ENCODE results near the gene MDGA2.
"Not testable (repeated sequence)": the region's sequence is repeated elsewhere in the genome, so short reads cannot be mapped to it uniquely, and the experiment has no call there.

MDGA2 gene

GRCh38 chr14:47211263-47211662 is 464.1 kb downstream of the MDGA2 start:
- no peak for DNase-seq

- DNase-seq: no peak
These were observed 465.3 kb downstream of the MDGA2 start for GRCh38 chr14:47210099-47210498.

GRCh38 chr14:47208434-47208833 is 467.0 kb downstream of the MDGA2 start:
- no peak for DNase-seq

- DNase-seq: no peak
These were observed 467.8 kb downstream of the MDGA2 start for GRCh38 chr14:47207617-47208016.

GRCh38 chr14:47200740-47201139 is 474.7 kb downstream of the MDGA2 start:
- DNase-seq: no peak

GRCh38 chr14:47195582-47195981 is 479.8 kb downstream of the MDGA2 start:
- no peak for DNase-seq

GRCh38 chr14:47194055-47194454 is 481.4 kb downstream of the MDGA2 start:
- DNase-seq: no peak

GRCh38 chr14:47192203-47192602 is 483.2 kb downstream of the MDGA2 start:
- DNase-seq: not testable (repeated sequence)

GRCh38 chr14:47191700-47192099 is 483.7 kb downstream of the MDGA2 start:
- DNase-seq: no peak

GRCh38 chr14:47189911-47190484 is 485.4 kb downstream of the MDGA2 start:
- DNase-seq: no peak

GRCh38 chr14:47186486-47186885 is 488.9 kb downstream of the MDGA2 start:
- no peak for DNase-seq

- no peak for DNase-seq
These were observed 495.5 kb downstream of the MDGA2 start for GRCh38 chr14:47179906-47180305.

- DNase-seq: not testable (repeated sequence)
These were observed 503.5 kb downstream of the MDGA2 start for GRCh38 chr14:47171896-47172295.

- no peak for DNase-seq
These were observed 508.0 kb downstream of the MDGA2 start for GRCh38 chr14:47167402-47167801.

- no peak for DNase-seq
These were observed 520.0 kb downstream of the MDGA2 start for GRCh38 chr14:47155395-47155794.

- no peak for DNase-seq
These were observed 521.1 kb downstream of the MDGA2 start for GRCh38 chr14:47154276-47154797.

- no peak for DNase-seq
These were observed 521.7 kb downstream of the MDGA2 start for GRCh38 chr14:47153746-47154145.

GRCh38 chr14:47150267-47150666 is 525.1 kb downstream of the MDGA2 start:
- DNase-seq: no peak

GRCh38 chr14:47149326-47149725 is 526.1 kb downstream of the MDGA2 start:
- DNase-seq: no peak

GRCh38 chr14:47148686-47149085 is 526.7 kb downstream of the MDGA2 start:
- no peak for DNase-seq

GRCh38 chr14:47120645-47121044 is 554.8 kb downstream of the MDGA2 start:
- no peak for DNase-seq

- DNase-seq: no peak
These were observed 571.6 kb downstream of the MDGA2 start for GRCh38 chr14:47103771-47104170.

GRCh38 chr14:47102472-47102871 is 572.9 kb downstream of the MDGA2 start:
- DNase-seq: no peak

GRCh38 chr14:47085678-47086077 is 589.7 kb downstream of the MDGA2 start:
- no peak for DNase-seq

GRCh38 chr14:47065326-47065725 is 610.1 kb downstream of the MDGA2 start:
- no peak for DNase-seq

Data from SW 1271 (cell line).